Measurements from ENCODE around the gene CCL24.
"Not testable (repeated sequence)": the region's sequence is repeated elsewhere in the genome, so short reads cannot be mapped to it uniquely, and the experiment has no call there.

Gene CCL24, protein sequence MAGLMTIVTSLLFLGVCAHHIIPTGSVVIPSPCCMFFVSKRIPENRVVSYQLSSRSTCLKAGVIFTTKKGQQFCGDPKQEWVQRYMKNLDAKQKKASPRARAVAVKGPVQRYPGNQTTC

DNA sequence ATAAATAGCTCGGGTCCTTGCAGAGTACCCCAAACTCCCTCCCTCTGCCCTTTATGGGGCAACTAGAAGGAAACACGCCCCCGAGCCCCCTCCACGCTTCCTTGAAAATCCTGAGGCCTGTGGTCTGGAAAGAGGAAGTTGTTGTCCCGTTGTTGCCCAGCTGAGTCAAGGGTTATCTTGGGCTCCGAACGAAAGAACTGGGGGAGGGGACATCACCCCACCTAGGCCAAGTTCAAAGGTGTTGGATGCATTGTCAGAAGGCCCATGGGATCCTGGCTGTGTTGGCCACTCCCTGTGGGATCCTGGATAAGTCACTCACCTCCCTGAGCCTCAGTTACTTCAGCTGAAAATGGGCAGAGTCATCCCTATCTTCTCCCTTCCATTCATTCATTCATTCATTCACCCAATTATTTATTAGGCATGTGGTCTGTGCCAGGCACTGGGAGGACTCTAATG, at the start of gene CCL24:
Gene CCL24, minus strand, starts transcription at position 26 of the 456 bp plus-strand sequence. CDS start 91 bp downstream, outside the sequence.
- DNase-seq = no peak

DNA sequence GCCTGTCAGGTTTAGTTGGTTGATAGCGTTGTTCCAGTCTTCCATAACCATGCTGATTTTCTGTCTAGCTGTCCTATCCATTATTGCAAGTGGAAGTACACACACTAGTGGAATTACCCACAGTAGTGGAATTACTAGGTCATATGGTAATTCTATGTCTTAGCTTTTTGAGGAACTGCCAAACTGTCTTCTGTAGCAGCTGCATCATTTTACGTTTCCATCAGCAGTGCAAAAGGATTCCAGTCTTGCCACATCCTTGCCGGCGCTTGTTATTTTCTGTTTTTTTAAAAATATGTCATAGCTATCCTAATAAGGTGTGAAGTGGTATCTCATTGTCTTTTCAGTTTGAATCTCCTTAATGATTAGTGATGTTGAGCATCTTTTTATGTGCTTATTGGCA, 48.0 kb upstream of the CCL24 start:
- no peak for DNase-seq

DNA sequence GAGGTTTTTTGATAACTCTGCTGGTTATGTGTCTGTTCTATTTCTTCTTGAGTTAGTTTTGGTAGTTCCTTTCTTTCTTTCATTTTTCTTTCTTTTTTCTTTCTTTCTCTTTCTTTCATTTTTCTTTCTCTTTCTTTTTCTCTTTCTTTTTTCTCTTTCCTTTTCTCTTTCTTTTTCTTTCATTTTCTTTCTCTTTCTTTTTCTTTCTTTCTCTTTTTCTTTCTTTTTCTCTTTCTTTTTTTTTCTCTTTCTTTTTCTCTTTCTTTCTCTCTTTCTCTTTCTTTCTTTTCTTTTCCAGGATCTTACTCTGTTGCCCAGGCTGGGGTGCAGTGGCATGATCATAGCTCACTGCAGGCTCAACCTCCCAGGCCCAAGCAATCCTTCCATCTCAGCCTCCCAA, 44.8 kb upstream of the CCL24 start:
- no peak for DNase-seq

DNA sequence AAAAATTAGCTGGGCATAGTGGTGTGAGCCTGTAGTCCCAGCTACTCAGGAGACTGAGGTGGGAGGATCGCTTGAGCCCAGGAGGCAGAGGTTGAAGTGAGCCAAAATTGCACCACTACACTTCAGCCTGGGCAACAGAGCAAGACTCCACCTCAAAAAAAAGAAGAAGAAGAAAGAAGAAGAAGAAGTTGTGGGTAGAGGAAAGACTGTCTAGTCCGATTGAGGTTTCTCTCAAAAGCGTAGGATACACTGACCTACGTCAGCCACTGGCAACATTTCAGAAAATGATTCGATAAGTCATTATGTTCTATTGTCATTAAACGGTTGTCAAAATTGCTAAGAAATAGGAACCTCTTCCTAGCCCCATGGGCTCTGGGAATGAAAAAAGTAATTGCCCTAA, 42.9 kb upstream of the CCL24 start:
- no peak for DNase-seq

DNA sequence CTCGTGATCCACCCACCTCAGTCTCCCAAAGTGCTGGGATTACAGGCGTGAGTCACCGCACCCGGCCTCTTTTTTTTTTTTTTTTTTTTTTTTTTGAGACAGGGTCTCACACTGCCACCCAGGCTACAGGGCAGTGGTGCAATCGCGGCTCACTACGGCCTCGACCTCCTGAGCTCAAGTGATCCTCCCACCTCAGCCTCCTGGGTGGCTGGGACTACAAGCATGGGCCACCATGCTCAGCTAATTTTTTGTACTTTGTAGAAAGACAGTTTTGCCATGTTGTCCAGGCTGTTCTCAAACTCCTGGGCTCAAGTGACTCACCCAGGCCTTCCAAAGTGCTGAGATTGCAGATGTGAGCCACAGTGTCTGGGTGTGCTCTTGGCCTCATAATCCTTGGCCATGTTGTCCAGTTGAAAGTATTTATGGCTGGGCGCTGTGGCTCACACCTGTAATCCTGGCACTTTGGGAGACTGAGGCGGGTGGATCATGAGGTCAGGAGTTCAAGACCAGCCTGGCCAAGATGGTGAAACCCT, 41.3 kb upstream of the CCL24 start:
- DNase-seq = not testable (repeated sequence)

DNA sequence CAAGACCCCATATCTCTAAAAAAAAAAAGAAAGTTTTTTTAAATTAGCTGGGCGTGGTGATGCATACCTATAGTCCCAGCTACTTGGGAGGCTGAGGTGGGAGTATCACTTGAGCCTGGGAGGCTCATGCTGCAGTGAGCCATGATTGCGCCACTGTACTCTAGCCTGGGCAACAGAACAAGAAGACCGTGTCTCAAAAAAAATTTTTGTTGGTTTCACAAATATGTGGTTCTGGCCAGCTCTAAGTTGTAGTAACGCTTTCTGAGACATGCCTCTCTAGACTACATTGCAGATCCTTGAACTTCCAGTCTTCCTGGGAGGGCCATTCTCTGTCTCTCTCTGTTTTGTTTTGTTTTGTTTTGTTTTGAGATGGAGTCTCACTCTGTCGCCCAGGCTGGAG, 40.6 kb upstream of the CCL24 start:
- no peak for DNase-seq

DNA sequence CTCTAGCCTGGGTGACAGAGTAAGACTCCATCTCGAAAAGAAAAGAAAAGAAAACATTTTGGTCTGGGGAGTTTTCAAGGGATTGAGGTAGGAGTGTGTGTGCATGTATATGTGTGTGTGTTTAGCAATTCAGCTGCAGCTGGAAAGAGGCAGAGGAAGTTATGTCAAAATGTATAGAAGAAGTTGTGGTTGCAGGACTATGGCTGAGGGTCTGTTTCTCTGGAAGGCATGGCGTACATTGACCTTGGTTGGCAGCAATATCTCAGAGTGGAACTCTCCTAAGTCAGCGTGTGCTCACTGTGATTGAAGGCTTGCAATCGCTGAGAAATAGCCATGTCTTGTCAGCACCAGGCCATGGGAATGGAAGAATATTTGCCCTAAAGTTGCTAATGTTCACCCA, 36.6 kb upstream of the CCL24 start:
- DNase-seq = no peak

DNA sequence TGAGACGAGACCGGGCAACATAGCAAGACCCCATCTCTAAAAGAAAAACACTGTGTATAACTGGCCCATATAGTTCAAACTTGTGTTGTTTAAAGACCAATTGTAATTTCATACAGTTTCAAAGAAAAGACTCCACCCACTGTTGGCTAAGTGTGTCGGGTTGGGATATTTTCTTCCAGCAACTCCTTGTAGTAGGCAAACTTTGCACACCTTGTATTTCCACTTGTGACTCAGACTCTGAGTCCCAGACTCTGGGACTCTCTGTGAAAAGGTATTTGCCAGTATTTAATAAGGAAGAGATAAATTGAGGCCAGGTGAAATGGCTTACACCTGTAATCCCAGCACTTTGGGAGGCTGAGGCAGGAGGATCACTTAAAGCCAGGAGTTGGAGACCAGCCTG, 36.0 kb upstream of the CCL24 start:
- DNase-seq = no peak

DNA sequence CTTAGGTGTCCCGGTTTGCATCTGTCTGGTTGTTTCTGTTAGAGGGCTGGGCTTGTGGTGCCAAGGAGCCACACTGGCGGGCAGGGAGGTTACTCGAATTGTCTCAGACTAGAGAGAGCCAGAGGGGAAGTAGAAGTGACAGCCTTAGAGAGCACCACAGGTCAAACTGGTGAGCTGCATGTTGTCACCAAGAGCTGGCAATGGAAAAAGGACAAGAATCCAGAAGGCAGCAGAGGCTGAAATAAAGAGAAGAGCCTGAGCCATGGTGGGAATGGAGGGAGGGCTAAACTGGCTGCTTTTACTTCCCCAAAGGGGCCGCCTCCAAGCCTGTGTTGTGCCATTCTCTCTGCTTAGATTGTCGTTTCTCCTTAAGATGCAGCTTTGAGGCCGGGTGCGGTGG, 34.1 kb upstream of the CCL24 start:
- DNase-seq = no peak

DNA sequence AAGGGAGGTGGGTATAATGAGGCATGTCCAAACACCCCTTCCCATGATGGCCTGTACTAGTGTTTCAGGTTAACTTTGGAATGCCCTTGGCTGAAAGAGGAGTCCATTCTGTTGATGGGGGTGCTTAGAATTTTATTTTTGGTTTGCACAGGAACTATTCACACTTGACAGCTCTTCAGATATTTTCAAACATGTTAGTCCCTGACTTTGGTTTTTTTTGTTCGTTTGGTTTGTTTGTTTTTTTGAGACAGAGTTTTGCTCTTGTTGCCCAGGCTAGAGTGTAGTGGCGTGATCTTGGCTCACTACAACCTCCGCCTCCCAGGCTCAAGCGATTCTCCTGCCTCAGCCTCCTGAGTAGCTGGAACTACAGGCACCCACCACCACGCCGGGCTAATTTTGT, 31.5 kb upstream of the CCL24 start:
- DNase-seq = not testable (repeated sequence)

DNA sequence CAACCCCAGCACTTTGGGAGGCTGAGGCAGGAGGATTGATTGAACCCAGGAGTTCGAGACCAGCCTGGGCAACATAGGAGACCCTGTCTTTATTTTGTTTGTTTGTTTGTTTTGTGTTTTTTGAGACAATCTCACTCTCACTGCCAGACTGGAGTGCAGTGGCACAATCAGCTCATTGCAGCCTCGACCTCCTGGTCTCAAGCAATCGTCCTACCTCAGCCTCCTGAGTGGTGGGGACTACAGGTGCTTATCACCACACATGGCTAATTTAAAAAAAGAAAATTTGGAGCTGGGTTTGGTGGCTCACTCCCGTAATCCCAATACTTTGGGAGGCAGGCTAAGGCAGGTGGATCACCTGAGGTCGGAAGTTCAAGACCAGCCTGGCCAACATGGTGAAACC, 30.6 kb upstream of the CCL24 start:
- no peak for DNase-seq

DNA sequence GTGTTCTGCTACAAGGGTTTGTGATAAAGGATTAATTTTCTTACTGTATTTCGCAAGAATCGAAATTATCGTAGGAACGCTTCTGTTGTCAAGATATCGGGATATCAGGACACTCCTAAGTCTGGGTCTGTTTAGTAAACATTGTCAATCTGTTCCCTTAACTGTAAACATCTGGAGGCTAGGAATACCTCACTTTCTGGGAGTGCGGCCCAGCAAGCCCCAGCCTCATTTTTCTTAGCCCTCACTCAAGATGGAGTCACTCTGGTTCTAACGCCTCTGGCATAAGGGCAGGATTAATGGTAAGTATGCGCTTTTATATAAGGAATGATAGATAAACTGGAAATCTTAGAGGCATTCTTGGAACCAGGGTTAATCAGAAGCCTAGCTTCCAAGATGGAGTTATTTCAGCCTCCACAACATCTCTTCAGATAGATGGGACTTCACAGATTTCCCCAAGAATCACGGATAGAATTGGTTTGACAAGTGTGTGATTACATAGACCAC, 30.1 kb upstream of the CCL24 start:
- no peak for DNase-seq

DNA sequence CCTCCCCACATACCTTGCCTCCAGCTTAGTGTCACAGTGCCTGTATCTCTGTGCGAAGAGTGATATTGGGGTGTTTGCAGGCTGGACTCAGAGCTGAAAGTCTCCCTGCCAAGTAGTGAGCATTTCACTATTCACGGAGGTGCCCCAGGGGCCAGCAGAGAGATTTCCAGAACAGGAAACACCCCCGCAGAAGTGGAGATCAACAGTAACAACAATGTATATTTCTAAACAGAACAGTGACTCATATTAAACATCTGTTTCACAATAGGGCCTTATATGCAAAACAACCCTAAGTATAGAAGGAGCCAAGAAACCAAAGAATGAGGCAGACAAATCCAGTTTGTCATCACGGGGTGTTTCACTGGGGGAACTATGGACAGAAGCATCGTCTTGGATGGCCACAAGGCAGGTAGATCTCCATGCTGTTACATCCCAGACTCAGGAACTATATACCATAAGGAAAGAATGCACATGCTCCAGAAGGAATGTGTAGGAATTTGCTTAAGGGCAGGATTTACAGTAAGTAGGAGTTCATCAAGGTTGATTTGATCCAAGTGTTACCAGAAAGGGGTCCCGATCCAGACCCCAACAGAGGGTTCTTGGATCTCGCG, 29.3 kb upstream of the CCL24 start:
- DNase-seq = peak; percentile 60

DNA sequence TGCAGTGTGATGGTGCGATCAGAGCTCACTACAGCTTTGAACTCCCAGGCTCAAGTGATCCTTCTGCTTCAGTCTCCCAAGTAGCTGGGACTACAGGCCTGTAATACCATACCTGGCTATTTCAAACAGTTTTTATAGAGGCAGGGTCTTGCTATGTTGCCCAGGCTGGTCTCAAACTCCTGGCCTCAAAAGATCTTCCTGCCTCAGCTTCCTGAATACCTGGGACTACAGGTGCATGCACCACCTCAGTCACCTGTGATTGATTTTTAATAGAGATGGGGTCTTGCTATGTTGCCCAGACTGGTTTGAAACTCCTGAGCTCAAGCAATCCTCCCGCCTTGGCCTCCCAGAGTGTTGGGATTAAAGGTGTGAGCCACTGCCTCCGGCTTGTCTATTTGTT, 26.4 kb upstream of the CCL24 start:
- DNase-seq = no peak

DNA sequence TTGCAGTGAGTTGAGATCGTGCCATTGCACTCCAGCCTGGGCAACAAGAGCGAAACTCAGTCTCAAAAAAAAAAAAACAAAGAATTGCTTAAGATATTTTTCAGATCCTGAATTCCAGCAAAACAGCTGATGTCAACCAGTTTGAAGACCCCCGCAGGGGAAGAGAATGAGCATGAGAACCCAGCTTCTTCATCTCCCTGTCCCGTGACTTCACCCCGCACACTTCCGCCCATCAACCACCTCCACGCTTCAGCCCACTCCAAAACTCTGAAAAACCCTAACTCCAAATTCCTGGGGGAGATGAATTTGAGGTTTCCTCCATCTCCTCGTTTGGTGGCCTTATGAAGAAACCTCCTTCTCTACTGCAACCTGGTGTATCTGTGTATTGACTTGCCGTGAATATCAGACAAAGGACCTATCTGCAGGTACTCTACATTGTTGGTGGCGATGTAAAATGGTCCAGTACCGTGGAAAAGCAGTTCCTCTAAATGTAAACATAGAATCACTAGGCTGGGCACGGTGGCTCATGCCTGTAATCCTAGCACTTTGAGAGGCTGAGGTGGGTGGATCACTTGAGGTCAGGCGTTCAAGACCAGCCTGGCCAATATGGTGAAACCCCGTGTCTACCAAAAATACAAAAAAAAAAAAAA, 24.8 kb upstream of the CCL24 start:
- DNase-seq = not testable (repeated sequence)

DNA sequence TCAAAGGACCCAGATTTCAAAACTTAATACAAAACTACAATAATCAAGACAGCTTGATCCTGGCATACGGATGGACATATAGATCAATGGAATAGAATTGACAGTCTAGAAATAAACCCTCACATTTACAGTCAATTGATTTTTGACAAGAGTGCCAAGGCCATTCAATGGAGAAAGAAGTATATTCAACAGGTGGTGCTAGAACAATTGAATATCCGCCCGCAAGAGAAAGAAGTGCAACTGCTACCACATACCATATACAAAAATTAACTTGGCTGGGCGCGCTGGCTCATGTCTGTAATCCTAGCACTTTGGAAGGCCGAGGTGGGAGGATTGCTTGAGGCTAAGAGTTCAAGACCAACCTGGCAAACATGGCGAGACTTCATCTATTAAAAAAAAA, 23.2 kb upstream of the CCL24 start:
- no peak for DNase-seq

DNA sequence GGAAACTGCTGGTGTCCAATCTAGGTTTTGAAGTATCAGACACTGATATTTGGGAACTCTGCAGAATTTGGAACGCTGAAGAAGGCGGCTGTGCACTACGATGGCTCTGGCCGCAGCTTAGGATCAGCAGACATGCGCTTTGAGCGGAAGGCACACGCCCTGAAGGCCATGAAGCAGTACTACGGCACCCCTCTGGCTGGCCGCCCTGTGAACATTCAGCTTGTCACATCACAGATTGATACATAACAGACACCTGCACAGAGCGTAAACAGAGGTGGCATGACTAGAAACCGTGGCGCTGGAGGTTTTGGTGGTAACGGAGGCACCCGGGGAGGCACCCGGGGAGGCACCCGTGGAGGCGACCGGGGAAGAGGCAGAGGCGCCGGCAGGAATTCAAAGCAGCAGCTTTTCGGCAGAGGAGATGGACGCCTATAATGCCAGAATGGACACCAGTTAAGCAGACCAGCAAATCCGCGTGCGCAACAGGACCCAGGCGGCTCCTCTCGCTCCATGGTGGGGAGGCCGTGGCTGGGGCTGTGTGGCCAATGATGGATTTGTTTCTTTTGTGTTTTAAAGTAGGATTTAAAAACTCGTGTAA, 22.2 kb upstream of the CCL24 start:
- no peak for DNase-seq

DNA sequence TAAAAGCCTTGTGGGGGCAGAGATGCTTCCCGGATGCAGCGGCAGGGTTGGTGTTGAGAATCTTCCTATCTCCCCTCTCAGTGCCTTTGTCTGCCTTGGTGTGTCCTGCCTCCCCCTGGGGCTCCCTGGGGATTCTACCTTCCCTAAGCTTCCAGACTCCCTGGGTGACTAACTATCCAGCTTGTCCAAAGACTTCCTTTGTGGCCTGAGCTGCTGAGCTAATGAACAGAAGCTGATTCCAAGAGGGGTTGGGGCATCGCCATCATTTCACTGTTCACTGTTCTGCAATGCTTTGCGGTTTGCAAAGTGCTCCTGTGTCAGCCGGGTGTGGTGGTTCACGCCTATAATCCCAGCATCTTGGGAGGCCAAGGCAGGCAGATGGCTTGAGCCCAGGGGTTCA, 20.1 kb upstream of the CCL24 start:
- DNase-seq = not testable (repeated sequence)

DNA sequence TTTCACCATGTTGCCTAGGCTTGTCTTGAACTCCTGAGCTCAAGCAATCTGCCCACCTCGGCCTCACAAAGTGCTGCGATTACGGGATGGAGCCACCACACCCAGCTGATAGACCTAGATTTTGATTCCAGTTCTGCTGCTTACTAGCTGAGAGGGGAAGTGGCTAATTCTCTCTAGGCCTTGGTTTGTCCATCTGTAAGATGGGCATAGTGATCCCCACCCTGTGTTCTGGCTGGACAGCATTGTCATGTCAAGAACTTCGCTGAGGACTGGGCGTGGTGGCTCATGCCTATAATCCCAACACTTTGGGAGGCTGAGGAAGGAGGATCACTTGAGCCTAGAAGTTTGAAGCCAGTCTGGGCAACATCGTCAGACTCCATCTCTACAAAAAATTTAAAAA, 17.4 kb upstream of the CCL24 start:
- no peak for DNase-seq

DNA sequence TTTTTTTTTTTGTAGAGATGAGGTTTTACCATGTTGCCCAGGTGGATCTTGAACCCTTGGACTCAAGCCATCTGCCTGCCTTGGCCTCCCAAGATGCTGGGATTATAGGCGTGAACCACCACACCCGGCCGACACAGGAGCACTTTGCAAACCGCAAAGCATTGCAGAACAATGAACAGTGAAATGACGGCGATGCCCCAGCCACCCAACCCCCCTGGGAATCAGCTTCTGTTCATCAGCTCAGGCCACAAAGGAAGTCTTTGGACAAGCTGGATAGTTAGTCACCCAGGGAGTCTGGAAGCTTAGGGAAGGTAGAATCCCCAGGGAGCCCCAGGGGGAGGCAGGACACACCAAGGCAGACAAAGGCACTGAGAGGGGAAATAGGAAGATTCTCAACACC, 16.1 kb upstream of the CCL24 start:
- DNase-seq = not testable (repeated sequence)

DNA sequence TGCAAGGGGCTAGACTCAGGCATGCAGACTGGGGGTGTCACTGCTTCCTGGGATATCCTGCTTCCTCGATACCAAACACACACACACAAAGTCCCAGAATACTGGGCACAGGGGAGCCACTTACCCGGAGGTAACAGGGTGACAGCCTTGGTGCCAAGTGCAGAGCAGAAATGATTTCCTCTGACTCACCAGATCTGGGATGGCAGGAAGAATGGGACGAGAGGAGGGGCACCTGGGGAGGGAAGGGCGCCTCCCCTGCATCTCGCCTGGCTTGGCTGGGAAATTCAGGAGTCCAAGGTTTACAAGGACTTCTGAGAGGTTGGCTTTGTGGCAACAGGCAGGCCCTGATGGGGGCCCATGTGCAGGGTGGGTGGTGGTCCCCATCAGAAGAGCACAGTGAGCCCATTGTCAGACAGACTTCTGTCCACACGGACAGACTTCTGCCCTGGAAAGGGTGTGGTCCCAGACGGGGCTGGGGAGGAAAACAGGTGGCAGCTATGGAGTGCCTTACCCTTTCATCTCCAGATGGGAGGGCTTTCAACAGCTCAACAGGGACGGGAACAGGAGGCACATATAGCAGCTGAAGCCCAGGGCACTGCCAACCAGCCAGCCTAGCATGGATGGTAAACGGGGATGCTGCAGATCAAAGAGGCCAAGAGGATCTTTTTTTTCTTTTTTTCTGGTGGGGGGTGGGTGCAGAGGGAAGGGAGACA, 9.7 kb upstream of the CCL24 start:
- no peak for DNase-seq

DNA sequence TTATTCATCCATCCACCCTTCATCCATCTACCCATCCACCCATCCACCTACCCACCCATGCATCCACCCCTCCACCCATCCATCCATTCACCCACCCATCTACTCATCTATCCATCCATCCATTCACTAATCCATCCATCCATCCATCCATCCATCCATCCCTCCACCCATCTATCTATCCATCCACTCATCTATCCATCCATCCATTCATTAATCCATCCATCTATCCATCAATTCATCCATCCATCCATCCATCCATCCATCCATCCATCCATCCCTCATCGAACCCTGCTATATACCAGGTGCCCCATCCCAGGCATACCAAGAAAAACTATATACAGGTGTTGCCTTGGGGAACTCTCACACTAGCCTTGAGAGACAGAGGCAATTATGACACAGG, 7.1 kb upstream of the CCL24 start:
- DNase-seq = no peak

DNA sequence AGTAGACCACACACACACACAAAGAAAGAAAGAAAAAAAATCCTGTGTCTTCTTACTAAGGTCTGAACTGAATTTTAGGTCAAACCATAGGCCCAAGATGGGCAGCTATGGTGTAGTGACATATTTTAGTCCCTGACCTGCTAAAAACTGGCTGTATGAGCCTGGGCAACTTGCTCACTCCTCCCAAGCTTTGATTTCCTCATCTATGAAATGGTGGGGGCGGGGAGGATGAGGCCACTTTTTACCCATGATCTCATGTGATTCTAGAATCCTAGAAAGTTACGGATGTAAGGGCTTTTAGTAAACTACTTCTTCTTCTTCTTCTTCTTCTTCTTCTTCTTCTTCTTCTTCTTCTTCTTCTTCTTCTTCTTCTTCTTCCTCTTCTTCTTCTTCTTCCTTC, 6.1 kb upstream of the CCL24 start:
- DNase-seq = no peak

Data from right forelimb (tissue), 1 donor.